Measurements from ENCODE around the gene C12orf57.

Gene C12orf57

DNA sequence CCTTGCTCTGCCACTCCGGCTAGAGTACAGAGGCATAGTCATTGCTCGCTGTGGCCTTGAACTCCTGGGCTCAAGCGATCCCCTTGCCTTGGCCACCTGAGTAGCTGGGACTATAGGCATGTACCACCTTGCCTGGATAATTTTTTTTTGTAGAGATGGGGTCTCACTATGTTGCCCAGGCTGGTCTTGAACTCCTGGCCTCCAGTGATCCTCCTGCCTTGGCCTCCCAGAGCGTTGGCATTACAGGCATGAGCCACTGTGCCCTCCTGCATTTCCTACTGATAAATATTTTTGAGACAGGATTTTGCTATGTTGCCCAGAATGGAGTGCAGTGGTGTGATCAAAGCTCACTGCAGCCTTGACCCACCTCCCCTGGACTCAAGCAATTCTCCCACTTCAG, 36.3 kb downstream of the C12orf57 start:
- DNase-seq (ENCODE audit: low read depth), result no peak
- H3K4me3 ChIP-seq (ENCODE audit: low read depth, low read length), result no peak overlapping the region

DNA sequence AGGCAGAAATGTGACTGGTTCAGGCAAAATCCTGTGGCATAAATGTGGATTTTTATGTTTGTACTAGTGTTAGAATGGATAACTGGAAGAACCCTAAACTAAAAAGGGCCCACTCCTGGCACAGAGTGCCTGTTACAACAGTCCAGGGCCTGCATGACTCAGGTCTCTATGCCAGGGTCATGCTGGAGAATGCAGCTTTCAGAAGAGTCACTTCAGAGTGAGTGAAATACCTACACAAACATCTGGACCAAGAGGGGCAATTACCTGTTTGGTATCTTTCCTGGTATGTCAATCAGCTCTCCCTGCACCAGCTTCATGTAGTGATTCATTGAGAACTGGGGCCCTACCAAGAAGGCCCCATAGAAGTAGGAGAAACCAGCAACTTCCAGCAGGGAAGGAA, 36.9 kb downstream of the C12orf57 start:
- no peak for DNase-seq (ENCODE audit: low read depth)
- no peak overlapping the region for H3K4me3 ChIP-seq (ENCODE audit: low read depth, low read length)

DNA sequence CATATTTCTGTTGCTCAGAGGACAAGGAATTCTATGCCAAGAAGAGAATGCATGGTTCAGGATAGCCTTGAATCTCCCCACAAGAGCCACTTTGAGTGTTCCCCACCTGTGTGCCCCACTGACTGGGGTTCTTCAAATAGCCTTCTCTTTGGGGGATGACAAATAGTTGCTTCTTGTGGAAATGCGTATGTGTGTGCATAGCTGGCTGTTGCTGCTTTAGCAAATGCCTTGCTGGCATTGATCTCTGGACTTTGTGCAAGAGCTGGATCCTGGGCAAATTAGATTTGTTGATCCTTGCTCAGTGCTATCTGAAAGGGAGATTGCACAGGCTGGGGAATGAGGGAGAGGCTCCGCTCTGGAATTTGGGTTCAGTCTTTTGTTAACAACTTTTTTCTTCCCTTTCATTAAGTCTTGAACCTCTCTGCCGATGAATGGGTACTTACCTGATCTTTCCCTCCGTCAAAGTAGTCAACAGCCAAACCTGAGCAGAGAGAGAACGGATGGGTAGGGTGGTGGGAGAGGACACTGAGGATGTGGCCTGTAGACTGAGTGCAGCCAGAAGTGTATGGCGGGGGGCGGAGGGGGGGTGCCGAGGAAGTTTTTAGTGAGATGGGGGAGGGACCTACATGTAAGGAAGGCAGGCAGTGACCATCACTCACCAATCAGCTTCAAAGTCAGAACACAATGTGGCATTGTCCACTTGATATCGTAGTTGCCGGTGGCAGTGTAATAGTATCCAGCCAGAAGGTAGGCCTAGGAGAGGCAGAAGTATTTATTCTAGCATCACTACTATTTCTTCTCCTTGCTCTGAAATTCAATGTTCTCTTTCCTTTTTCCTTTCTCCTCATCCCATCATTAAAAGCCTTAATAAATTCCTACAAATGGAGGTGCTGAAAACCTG, 37.6 kb downstream of the C12orf57 start:
- no peak for DNase-seq (ENCODE audit: low read depth)
- no peak overlapping the region for H3K4me3 ChIP-seq (ENCODE audit: low read depth, low read length)

DNA sequence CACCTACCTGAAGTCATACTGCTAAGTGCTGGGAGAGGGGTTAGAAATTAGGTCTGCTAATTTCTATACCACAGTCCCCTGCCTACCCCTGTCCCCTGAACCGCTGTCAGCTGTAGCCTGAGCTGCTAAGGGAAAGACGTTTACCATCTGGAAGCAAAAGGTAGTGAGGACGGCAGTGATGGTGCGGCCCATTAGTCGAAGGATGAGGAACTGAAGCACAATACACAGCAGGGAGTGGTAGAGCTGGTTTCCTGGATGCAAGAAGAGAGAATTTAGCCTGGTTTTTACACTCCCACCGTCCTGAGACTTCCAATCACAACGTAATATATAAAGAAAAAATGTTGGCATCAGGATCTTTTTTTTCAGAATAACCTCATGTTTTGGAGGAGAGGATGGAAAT, 38.7 kb downstream of the C12orf57 start:
- DNase-seq (ENCODE audit: low read depth), result no peak
- H3K4me3 ChIP-seq (ENCODE audit: low read depth, low read length), result no peak overlapping the region

DNA sequence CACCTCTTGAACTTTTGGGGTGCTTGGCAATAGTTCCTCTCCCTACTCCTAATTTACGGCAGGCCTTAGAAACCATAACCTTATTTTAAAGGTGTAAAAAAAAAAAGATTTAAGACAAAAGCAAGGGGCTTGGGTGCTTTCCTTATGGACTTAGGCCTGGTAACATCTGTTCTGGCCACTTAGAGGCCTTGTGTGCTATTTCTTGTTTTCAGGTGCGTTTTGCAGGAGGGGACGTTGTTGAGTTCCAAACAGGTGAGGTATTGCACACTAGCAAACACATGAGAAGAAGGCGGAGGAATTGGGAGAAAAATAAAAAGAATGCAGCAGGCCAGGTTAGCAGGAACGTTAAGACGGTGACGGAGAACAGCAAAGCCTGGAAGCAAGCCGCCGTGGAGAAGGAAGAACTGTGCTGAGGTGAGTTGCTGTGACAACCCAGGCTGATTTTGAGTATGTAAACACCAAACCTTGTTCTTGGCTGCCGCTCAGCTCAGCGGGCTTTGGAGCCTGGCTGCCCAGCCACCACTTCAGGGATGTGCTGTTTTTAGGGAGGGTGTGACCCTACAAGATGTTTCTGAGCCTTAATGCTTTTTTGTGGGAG, 44.2 kb downstream of the C12orf57 start:
- no peak for DNase-seq (ENCODE audit: low read depth)
- no peak overlapping the region for H3K4me3 ChIP-seq (ENCODE audit: low read depth, low read length)

Data from skeletal muscle cell (primary cell).